SK-N-SH (cell line): ENCODE measurements around the gene MARCHF4.

ENCODE experiments used
- CHD2 ChIP-seq: fragments of 150-350 bp; IDR thresholded peaks from 2 replicates; pipeline ENCODE4 v1.6.1; 2018; ENCODE audit warnings: low read length; ENCODE audit not compliant: partially characterized antibody
- EP300 ChIP-seq, 2 experiments: IDR thresholded peaks; 2 replicates each; pipeline versions ENCODE4 v1.4.0 to v1.6.1; 2012; ENCODE audit warnings: borderline replicate concordance in 1 of 2, low read depth in 1 of 2, low read length in 1 of 2
- JUND ChIP-seq: IDR thresholded peaks from 2 replicates; pipeline ENCODE4 v1.4.0; 2012
- YY1 ChIP-seq: IDR thresholded peaks from 2 replicates; pipeline ENCODE4 v1.4.0; 2012; ENCODE audit warnings: low read depth, mild to moderate bottlenecking
- TF ChIP-seq, protein P1 (sequence below): fragments of 200-600 bp; sonication (generic); IDR thresholded peaks from 2 replicates; pipeline ENCODE4 v1.6.1; 2017; ENCODE audit warnings: antibody characterized with exemption, mild to moderate bottlenecking, moderate library complexity
- TF ChIP-seq, protein P2 (sequence below): fragments of 150-350 bp; IDR thresholded peaks from 2 replicates; pipeline ENCODE4 v1.6.1; 2017; ENCODE audit warnings: antibody characterized with exemption, low read length, low read depth, borderline replicate concordance
- TF ChIP-seq, protein P3 (sequence below): IDR thresholded peaks from 2 replicates; pipeline ENCODE4 v1.6.1; 2012; ENCODE audit warnings: mild to moderate bottlenecking, low read depth, low read length, moderate library complexity

DNA sequence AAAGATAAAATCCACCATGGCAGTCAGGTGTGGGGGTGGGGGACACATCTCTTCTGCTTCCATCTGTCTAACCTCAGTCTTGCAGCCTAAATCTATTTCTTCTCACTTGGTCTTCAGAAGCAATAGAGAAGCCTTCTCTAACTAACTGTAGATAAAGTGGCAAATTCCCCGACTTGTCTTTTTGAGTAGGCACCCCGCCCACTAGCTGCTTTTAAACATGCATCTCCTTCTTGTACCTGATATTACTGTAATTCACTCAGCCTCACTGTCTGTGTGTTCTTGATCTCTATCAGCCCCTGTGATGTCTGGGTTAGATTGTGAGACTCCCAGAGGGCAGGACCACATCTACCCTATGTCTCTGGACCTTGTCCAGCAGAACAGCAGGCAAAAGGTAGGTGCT lies 6.8 kb downstream of the MARCHF4 start:
- TF ChIP-seq, protein P1, sequence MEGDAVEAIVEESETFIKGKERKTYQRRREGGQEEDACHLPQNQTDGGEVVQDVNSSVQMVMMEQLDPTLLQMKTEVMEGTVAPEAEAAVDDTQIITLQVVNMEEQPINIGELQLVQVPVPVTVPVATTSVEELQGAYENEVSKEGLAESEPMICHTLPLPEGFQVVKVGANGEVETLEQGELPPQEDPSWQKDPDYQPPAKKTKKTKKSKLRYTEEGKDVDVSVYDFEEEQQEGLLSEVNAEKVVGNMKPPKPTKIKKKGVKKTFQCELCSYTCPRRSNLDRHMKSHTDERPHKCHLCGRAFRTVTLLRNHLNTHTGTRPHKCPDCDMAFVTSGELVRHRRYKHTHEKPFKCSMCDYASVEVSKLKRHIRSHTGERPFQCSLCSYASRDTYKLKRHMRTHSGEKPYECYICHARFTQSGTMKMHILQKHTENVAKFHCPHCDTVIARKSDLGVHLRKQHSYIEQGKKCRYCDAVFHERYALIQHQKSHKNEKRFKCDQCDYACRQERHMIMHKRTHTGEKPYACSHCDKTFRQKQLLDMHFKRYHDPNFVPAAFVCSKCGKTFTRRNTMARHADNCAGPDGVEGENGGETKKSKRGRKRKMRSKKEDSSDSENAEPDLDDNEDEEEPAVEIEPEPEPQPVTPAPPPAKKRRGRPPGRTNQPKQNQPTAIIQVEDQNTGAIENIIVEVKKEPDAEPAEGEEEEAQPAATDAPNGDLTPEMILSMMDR: no peak
- TF ChIP-seq EP300 (IDR thresholded peaks at IDR 0.05; ENCODE audit: borderline replicate concordance in 1 of 2, low read depth in 1 of 2, low read length in 1 of 2): no peak; a peak in 1 of 4 replicates
- TF ChIP-seq CHD2: no peak
- no peak for TF ChIP-seq YY1
- TF ChIP-seq, protein P2, sequence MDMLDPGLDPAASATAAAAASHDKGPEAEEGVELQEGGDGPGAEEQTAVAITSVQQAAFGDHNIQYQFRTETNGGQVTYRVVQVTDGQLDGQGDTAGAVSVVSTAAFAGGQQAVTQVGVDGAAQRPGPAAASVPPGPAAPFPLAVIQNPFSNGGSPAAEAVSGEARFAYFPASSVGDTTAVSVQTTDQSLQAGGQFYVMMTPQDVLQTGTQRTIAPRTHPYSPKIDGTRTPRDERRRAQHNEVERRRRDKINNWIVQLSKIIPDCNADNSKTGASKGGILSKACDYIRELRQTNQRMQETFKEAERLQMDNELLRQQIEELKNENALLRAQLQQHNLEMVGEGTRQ: no peak
- TF ChIP-seq JUND: no peak
- TF ChIP-seq, protein P3, sequence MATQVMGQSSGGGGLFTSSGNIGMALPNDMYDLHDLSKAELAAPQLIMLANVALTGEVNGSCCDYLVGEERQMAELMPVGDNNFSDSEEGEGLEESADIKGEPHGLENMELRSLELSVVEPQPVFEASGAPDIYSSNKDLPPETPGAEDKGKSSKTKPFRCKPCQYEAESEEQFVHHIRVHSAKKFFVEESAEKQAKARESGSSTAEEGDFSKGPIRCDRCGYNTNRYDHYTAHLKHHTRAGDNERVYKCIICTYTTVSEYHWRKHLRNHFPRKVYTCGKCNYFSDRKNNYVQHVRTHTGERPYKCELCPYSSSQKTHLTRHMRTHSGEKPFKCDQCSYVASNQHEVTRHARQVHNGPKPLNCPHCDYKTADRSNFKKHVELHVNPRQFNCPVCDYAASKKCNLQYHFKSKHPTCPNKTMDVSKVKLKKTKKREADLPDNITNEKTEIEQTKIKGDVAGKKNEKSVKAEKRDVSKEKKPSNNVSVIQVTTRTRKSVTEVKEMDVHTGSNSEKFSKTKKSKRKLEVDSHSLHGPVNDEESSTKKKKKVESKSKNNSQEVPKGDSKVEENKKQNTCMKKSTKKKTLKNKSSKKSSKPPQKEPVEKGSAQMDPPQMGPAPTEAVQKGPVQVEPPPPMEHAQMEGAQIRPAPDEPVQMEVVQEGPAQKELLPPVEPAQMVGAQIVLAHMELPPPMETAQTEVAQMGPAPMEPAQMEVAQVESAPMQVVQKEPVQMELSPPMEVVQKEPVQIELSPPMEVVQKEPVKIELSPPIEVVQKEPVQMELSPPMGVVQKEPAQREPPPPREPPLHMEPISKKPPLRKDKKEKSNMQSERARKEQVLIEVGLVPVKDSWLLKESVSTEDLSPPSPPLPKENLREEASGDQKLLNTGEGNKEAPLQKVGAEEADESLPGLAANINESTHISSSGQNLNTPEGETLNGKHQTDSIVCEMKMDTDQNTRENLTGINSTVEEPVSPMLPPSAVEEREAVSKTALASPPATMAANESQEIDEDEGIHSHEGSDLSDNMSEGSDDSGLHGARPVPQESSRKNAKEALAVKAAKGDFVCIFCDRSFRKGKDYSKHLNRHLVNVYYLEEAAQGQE: no peak
